Measurements from ENCODE around the gene ENOX1.

GRCh38 chr13:43666403-43666802 is 120.4 kb downstream of the ENOX1 start:
- TF ChIP-seq EZH2 (IDR thresholded peaks at IDR 0.05) (no peak), POLR2AphosphoS5 (IDR thresholded peaks at IDR 0.05; ENCODE audit: borderline replicate concordance, low read depth, low read length) (no peak)

Data from SK-N-MC (cell line).